Measurements from ENCODE around the gene LRRC32. TPM values are rescaled to one million over a fixed set of nuclear protein-coding genes. Genes with fewer than 3 reads are reported as not detected.

The LRRC32 gene
- total and polyA plus RNA-seq, 9 of the 15 experiments (the other 6 are each of a cell fraction or from before 2014, with no cell fraction given): 0.10 to 0.50 (median 0.19) TPM; not detected in 5

- TF ChIP-seq GABPB1 (CRISPR knock-in tag; IDR thresholded peaks at IDR 0.05) (no peak), TGIF2 (CRISPR knock-in tag; IDR thresholded peaks at IDR 0.05) (no peak), ZBTB34 (CRISPR knock-in tag; IDR thresholded peaks at IDR 0.05) (no peak), E2F6 (IDR thresholded peaks at IDR 0.05; ENCODE audit: borderline replicate concordance in 1 of 2, extremely low read depth in 1 of 2, insufficient read depth in 1 of 2, insufficient read length in 1 of 2, low read depth in 1 of 2, low read length in 1 of 2, poor library complexity in 1 of 2, severe bottlenecking in 1 of 2) (no peak), JUND (IDR thresholded peaks at IDR 0.05; ENCODE audit: borderline replicate concordance, low read depth, low read length) (no peak), JUND (tag; IDR thresholded peaks at IDR 0.05; ENCODE audit: borderline replicate concordance, low read depth, low read length) (no peak; the same call in 2 of the 3 replicates), TAL1 (IDR thresholded peaks at IDR 0.05) (0 out of 2 replicates have a peak, but pooled peaks have one; percentile 8), MAZ (CRISPR knock-in tag; conservative IDR thresholded peaks at IDR 0.05 in 1 of 2, IDR thresholded peaks at IDR 0.05 in 1 of 2) (0 out of 4 replicates have a peak, but pooled peaks of 1 of the 2 experiments have one; percentile 8), MBD2 (IDR thresholded peaks at IDR 0.05; ENCODE audit: borderline replicate concordance, low read depth) (no peak), PTRF (tag; IDR thresholded peaks at IDR 0.05) (no peak), SMARCA4 (IDR thresholded peaks at IDR 0.05) (0 out of 2 replicates have a peak, but pooled peaks have one; percentile 19), NKRF (IDR thresholded peaks at IDR 0.05; ENCODE audit: borderline replicate concordance) (no peak), ZNF586 (CRISPR knock-in tag; conservative IDR thresholded peaks at IDR 0.05) (no peak), CXXC5 (CRISPR knock-in tag; IDR thresholded peaks at IDR 0.05) (peak; percentile 41; the same call in 1 of the 2 replicates), TRIM24 (IDR thresholded peaks at IDR 0.05) (no peak), HLTF (IDR thresholded peaks at IDR 0.05) (no peak), RCOR1 (IDR thresholded peaks at IDR 0.05; ENCODE audit: borderline replicate concordance in 1 of 2, low read depth in 2 of 2, low read length in 2 of 2) (0 out of 4 replicates have a peak, but pooled peaks of 1 of the 2 experiments have one; percentile 24), E2F5 (CRISPR knock-in tag; IDR thresholded peaks at IDR 0.05) (0 out of 2 replicates have a peak, but pooled peaks have one; percentile 75), POLR2B (IDR thresholded peaks at IDR 0.05; ENCODE audit: low read depth, partially characterized antibody) (no peak)
- TF ChIP-seq, protein P1, sequence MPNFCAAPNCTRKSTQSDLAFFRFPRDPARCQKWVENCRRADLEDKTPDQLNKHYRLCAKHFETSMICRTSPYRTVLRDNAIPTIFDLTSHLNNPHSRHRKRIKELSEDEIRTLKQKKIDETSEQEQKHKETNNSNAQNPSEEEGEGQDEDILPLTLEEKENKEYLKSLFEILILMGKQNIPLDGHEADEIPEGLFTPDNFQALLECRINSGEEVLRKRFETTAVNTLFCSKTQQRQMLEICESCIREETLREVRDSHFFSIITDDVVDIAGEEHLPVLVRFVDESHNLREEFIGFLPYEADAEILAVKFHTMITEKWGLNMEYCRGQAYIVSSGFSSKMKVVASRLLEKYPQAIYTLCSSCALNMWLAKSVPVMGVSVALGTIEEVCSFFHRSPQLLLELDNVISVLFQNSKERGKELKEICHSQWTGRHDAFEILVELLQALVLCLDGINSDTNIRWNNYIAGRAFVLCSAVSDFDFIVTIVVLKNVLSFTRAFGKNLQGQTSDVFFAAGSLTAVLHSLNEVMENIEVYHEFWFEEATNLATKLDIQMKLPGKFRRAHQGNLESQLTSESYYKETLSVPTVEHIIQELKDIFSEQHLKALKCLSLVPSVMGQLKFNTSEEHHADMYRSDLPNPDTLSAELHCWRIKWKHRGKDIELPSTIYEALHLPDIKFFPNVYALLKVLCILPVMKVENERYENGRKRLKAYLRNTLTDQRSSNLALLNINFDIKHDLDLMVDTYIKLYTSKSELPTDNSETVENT (CRISPR knock-in tag; IDR thresholded peaks at IDR 0.05): no peak
Observed at GRCh38 chr11:76698321-76699043, 27.9 kb upstream of the LRRC32 start (continued).
